ENCODE measurements around the gene SUMF1.

DNA sequence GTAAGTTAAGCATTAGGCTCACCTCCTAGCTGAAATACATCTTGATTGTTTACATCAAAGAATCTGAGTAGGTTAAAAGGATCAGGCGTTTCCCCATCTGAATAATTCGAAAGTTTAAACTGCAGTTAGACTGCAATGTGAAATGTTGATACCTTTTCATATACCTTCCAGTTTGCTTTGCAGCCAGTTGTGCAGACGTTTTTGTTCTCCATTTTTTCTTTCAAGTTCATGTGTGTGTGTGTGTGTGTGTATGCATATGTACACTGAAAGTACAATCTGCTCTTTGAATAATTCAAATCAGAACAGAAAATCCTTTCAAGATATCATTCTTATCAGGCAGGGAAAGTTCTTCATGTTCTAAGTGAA, 29.0 kb upstream of the SUMF1 start:
- no peak for TF ChIP-seq CTCF (IDR thresholded peaks at IDR 0.05)
- no peak for TF ChIP-seq EZH2 (IDR thresholded peaks at IDR 0.05; ENCODE audit: borderline replicate concordance, insufficient read depth, low read depth, low read length, poor library complexity, severe bottlenecking)
